ENCODE measurements around the gene PHYH.
"Not testable (repeated sequence)": the region's sequence is repeated elsewhere in the genome, so short reads cannot be mapped to it uniquely, and the experiment has no call there.

PHYH gene

GRCh38 chr10:13270877-13271551 is 28.9 kb downstream of the PHYH start:
- DNase-seq = no peak

DNA sequence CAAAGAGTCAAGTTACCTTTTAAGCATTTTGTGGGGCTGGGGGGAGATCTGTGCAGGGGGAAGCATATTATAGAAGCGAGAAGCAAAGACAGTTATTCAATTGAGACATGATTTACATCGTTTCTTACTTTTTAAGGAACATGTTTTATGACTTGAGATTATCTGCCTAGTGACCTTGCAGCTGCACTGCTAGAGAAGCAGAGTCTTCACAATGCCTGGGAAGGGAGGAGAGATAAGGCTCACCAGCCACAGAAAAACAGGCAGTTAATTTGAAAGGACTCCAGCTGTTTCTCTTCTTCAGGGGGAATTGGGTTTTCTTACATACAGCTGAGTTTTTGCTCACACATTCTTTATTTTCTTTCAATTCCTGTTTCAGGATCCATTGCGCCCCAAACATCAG is 31.0 kb downstream of the PHYH start:
- no peak for DNase-seq

DNA sequence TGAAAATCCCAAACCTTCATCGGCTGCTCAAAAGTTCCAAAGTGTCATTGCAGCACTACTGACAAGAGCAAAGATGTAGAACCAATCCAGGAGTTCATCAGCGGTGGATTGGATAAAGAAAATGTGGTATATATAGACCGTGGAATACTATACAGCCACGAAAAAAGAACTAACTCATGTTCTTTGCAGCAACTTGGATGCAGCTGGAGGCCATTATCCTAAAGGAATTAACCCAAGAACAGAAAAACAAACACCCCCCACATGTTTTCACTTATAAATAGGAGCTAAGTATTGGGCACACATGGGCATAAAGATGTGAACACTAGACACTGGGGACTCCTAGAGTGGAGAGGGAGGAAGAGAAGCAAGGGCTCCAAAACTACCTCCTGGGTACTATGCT is 31.6 kb downstream of the PHYH start:
- no peak for DNase-seq

- no peak for DNase-seq
These were observed 36.3 kb downstream of the PHYH start for GRCh38 chr10:13263591-13263990.

- no peak for DNase-seq
These were observed 37.4 kb downstream of the PHYH start for GRCh38 chr10:13262433-13262832.

DNA sequence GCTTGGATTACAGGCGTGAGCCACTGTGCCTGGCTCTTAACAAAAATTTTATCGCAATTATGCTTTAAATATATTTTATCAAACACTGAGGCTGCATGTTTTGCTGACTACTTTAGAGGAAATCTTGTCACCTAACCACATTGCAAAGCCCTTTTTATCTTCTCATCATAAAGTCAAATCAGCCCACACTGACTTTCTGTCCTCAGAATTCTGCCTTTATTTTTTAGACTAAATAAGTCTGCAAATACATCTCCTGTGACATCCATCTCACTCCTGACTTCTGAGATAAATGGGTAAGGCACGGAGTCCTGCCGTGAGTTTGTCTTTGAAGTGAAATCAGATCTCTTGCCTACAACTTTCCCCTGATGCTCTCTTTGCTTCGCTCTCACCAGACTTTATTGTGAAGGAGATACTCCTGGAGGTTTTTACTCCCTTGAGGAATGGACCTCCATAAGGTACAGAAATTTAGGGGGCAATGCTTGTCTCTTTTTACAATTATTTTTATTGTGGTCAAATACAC is 42.2 kb downstream of the PHYH start:
- DNase-seq = no peak

GRCh38 chr10:13256627-13257026 is 43.2 kb downstream of the PHYH start:
- no peak for DNase-seq

DNA sequence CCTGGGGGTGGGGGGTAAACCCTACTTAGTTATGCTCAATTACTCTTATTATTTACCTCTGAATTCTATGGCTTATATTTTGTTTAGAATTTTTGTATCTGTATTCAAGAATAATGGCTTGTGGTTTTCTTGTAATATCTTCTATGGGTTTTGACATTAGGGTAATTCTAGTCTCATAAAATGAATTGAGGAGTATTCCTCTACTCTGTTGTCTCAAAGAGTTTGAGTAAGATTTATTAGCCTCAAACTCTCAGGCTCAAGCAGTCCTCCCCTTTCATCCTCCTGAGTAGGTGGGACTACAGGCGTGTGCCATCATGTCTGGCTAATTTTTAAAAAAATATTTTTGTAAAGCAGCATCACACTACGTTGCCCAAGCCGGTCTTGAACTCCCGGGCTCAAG is 46.1 kb downstream of the PHYH start:
- no peak for DNase-seq

GRCh38 chr10:13247784-13248183 is 52.1 kb downstream of the PHYH start:
- no peak for DNase-seq

DNA sequence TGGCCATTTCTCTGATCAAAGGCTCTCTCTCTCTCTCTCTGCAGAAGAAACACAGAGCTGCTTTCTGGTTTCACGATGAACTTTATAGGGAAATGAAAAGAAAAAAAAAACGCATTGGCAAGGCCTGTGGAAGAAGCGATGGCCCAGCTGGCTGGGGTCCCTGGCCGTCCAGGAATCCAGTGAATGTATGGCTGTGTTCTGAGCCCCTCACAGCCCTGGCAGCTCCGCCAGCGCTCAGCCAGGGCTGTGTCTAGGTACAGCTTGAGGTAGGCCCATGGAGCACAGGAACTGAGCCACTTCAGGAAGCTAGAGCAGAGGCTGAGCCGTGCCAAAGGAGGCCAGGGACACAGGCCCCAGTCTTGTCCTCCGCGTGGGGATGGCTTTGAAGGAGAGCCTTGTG is 52.6 kb downstream of the PHYH start:
- DNase-seq = no peak

DNA sequence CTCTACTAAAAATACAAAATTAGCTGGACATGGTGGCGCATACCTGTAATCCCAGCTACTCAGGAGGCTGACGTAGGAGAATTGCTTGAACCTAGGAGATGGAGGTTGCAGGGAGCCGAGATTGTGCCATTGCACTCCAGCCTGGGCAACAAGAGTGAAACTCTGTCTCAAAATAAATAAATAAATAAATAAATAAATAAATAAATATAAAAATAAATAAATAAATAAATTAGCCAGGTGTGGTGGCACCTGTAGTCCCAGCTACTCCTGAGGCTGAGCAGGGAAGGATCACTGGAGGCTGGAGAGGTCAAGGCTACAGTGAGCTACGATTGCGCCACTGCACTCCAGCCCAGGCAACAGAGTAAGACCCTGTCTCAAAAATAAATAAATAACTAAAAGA is 57.6 kb downstream of the PHYH start:
- not testable (repeated sequence) for DNase-seq

DNA sequence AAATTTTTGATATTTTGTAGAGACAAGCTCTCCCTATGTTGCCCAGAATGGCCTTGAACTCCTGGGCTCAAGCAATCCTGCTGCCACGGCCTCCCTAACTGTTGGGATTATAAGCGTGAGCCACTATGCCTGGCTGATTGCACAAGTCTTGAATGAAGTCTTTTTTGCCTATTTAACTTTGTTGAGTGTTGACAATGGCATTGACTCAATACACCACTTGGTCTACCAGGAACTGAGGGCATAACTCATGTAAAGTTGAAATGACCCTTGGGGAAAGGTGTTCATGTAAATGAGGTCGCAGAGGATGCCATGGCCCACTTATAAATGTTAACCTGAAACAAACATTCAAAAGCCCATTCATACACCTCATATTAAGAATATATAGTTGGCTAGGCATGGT is 58.3 kb downstream of the PHYH start:
- DNase-seq = no peak

GRCh38 chr10:13239923-13240322 is 59.9 kb downstream of the PHYH start:
- no peak for DNase-seq

DNA sequence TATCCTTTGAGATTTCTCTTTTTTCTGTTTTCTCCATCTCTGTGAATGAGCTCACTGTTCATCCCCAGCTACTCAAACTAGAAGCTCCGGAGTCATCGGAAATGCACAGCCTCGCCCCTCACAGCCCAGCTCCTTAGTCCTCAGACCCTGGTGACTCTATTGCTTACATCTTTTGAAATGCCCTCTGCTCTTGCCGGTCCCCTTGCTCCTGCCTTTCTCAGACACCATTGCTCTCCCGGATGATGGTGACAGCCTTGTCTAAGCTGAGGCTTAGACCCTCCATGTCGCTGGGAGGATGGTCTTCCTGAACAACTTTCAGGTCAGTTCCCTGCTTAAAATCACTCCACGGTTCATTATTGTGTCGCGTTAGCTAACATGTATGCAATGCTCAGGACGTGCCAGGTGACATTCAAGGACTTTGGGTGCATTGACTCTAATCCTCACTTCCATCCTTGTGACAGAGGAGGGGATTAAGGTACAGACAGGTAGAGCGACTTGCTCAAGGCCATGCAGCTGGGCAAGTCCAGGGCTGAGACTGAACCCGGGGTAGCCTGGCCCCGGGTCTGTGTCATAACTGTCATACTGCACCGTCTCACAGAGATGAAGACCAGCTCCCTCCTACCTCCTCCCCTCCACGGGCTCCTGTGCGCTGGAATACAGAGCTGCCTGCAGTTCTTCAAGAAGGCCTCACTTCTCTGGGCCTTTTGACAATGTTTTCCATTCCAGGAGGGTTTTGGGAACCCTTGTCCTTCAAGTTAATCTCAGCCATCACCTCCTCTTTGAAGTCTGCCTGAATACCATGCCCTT is 61.4 kb downstream of the PHYH start:
- no peak for DNase-seq

DNA sequence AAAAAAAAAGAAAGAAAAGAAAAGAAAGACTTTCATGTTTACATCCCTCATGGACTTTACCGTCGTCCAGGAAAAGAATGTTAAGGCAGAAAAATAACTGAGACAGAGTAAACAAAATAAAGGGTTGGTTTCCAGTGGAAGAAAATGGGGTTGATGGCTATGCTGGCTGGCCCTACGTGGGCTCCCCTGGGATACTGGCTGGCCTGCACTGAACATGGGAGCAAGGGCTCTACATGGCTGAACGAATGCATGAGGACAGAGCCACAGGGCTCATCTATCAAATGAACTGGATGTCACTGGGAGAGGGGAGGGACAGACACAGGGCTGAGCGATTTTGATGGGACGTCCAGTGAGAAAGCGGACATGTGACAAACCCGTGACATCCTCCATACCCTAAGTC is 63.2 kb downstream of the PHYH start:
- DNase-seq = no peak

DNA sequence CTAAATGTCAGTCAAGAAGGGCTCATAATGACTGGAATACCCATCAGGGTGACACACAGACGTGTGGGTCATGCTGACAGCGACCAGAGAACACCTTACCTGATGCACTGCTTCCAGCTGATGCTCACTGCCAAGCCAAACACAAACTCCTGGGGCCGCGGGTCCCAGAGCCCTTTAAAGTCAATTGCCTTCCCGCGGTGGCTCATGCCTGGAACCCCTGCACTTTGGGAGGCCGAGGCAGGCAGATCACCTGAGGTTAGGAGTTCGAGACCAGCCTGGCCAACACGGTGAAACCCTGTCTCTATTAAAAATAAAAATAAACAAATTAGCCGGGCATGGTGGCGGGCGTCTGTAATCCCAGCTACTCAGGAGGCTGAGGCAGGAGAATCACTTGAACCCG is 65.1 kb downstream of the PHYH start:
- not testable (repeated sequence) for DNase-seq

- no peak for DNase-seq
These were observed 65.7 kb downstream of the PHYH start, which contains the start of gene UCMA for GRCh38 chr10:13234172-13234571. UCMA (minus strand) TSS chr10:13234374; CDS start chr10:13234258, 116 bp downstream.

GRCh38 chr10:13233358-13233757 is 66.5 kb downstream of the PHYH start:
- DNase-seq = no peak

DNA sequence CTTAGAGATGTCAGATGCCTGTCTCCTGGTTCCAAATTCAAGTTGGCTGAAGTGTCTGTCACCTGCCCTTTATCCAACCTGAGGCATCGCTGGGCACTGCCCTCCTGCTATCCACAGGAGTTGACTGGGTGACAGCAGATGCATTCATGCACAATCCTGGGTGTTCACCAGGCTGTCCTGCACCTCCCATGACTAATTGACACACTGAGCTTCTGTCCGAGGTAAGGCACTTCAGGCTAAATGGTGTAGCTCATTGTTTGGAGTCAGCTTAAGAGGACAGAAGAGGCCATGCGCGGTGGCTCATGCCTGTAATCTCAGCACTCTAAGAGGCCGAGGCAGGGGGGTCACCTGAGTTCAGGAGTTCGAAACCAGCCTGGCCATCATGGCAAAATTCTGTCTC is 68.1 kb downstream of the PHYH start:
- no peak for DNase-seq

DNA sequence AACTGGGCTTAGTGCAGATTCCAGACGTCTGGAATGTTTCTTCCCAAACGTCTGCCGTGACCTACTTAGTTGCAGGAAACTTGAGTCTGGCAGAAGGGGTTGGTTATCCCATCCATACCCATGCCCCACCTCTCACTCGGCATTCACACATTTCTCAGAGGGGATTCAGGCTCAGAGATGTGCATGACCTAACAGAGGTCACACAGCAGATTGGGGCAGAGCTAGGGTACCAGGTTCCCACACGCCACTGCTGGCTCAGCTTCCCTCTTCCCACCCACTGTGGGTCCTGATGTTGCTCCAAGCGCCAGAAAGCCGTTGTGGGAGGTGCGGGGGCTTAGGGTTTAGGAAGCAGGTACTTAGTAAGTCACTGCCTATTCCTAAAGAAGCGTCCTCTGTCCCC is 68.7 kb downstream of the PHYH start:
- no peak for DNase-seq

All from NCI-H1436 treated with DMSO at 0.1 percent for 48 hours (cell line).